Urinary bladder (tissue), 4 donors: Measurements from ENCODE around the gene BRIX1. TPM values are rescaled to one million over a fixed set of nuclear protein-coding genes. Genes with fewer than 3 reads are reported as not detected.
"Not testable (repeated sequence)": the region's sequence is repeated elsewhere in the genome, so short reads cannot be mapped to it uniquely, and the experiment has no call there.

ENCODE experiments used
- DNase-seq: peaks from one replicate; pipeline ENCODE4 v3.0.0-alpha.2; 2015; ENCODE audit errors: extremely low spot score
- H3K27ac ChIP-seq: one replicate; pipeline ENCODE4 v1.5.1; 2013; ENCODE audit warnings: low read depth, mild to moderate bottlenecking, moderate library complexity
- H3K36me3 ChIP-seq: one replicate; pipeline ENCODE4 v1.6.1; 2013; ENCODE audit warnings: mild to moderate bottlenecking, moderate library complexity; ENCODE audit not compliant: insufficient read depth
- H3K4me1 ChIP-seq: one replicate; pipeline ENCODE4 v1.6.1; 2013; ENCODE audit warnings: mild to moderate bottlenecking, moderate library complexity; ENCODE audit not compliant: insufficient read depth
- H3K4me3 ChIP-seq: one replicate; pipeline ENCODE4 v1.5.1; 2013; ENCODE audit warnings: low read depth, low read length
- WGBS: extraction: QIAGEN DNeasy Blood & Tissue Kit; methylation state at CpG from one replicate; pipeline ENCODE4 v1.1.7; 2013; 5-methylcytosine and 5-hydroxymethylcytosine counted together
- polyA plus RNA-seq: library from polyadenylated mRNA; stranded (reverse); fragments of 200-250 nt; gene quantifications from one replicate; pipeline ENCODE4 v1.2.3, GENCODE V29; 2013
- total RNA-seq: library from RNA; depleted of rRNA; stranded (reverse); fragments of >200 nt; gene quantifications from one replicate; pipeline ENCODE4 v1.2.3, GENCODE V29; 2014
- donor health status: healthy with polysubstance abuse.
- donor health status: healthy.

BRIX1 gene
- total and polyA plus RNA-seq, 2 donors, result 19.3 to 36.7 TPM

- H3K4me3 ChIP-seq, result no peak overlapping the region
- 91% methylated on average over 1 of the region's 1 CpG for WGBS
- H3K4me1 ChIP-seq, result peaks cover 1% of the 10 kb centered on the region
- peaks cover 2% of the 10 kb centered on the region for H3K36me3 ChIP-seq
- no peak overlapping the region for H3K27ac ChIP-seq
- DNase-seq, result no peak
These were observed 41.8 kb downstream of the BRIX1 start for GRCh38 chr5:34957321-34957720.

GRCh38 chr5:34957857-34958690, 42.6 kb downstream of the BRIX1 start:
- peaks cover 2% of the 10 kb centered on the region for H3K36me3 ChIP-seq
- no peak overlapping the region for H3K27ac ChIP-seq
- 48% methylated on average over 5 of the region's 5 CpGs for WGBS

GRCh38 chr5:34959323-34959722, 43.8 kb downstream of the BRIX1 start:
- DNase-seq, result no peak
- WGBS, result 90% methylated on average over 1 of the region's 1 CpG
- Histone ChIP-seq H3K36me3 (peaks cover 2% of the 10 kb centered on the region), H3K27ac (no peak overlapping the region), H3K4me3 (no peak overlapping the region), H3K4me1 (peaks cover 1% of the 10 kb centered on the region)

More at GRCh38 chr5:34957857-34958690, 42.6 kb downstream of the BRIX1 start:
- no peak for DNase-seq
- Histone ChIP-seq H3K4me1 (peaks cover 1% of the 10 kb centered on the region), H3K4me3 (no peak overlapping the region)

- no peak for DNase-seq
- WGBS, result 93% methylated on average over 4 of the region's 4 CpGs
- no peak overlapping the region for H3K4me3 ChIP-seq
- no peaks in the 10 kb centered on the region for H3K4me1 ChIP-seq
- H3K36me3 ChIP-seq, result no peaks in the 10 kb centered on the region
- no peak overlapping the region for H3K27ac ChIP-seq
These were observed 52.0 kb downstream of the BRIX1 start for GRCh38 chr5:34967540-34967939.

GRCh38 chr5:34968258-34968657, 52.7 kb downstream of the BRIX1 start:
- no peak for DNase-seq
- 93% methylated on average over 2 of the region's 2 CpGs for WGBS
- Histone ChIP-seq H3K27ac (no peak overlapping the region), H3K36me3 (no peaks in the 10 kb centered on the region), H3K4me1 (no peaks in the 10 kb centered on the region), H3K4me3 (no peak overlapping the region)

GRCh38 chr5:34970552-34970951, 55.0 kb downstream of the BRIX1 start:
- H3K27ac ChIP-seq, result no peak overlapping the region
- no peaks in the 10 kb centered on the region for H3K4me1 ChIP-seq
- WGBS, result 84% methylated on average over 1 of the region's 1 CpG
- DNase-seq, result no peak
- no peak overlapping the region for H3K4me3 ChIP-seq
- no peaks in the 10 kb centered on the region for H3K36me3 ChIP-seq

- not testable (repeated sequence) for H3K36me3 ChIP-seq, DNase-seq, H3K27ac ChIP-seq, H3K4me3 ChIP-seq, H3K4me1 ChIP-seq
- WGBS, result 90% methylated on average over 2 of the region's 4 CpGs
These were observed 56.1 kb downstream of the BRIX1 start for GRCh38 chr5:34971655-34972054.

Other genes with a start within 250 kb of the BRIX1 start
- 1.3 TPM for gene TTC23L, start 76.5 kb upstream of the BRIX1 start, total RNA-seq
- gene TTC23L, start 76.5 kb upstream of the BRIX1 start, polyA plus RNA-seq, result 0.37 TPM
- gene RAD1, start 207 bp upstream of the BRIX1 start, total RNA-seq, result 40.7 TPM
- 20.0 TPM for gene RAD1, start 207 bp upstream of the BRIX1 start, polyA plus RNA-seq
- 48.9 TPM for gene DNAJC21, start 13.8 kb downstream of the BRIX1 start, total RNA-seq
- gene DNAJC21, start 13.8 kb downstream of the BRIX1 start, polyA plus RNA-seq, result 38.1 TPM
- not detected for gene AGXT2, start 132.2 kb downstream of the BRIX1 start, total RNA-seq
- gene AGXT2, start 132.2 kb downstream of the BRIX1 start, polyA plus RNA-seq, result 0.05 TPM